SU-DHL-6 (cell line): ENCODE measurements around the gene PRKG2.

Experiments used
- EZH2phosphoT487 ChIP-seq: fragments of 200-600 bp; sonication (generic), shearing (Covaris generic); conservative IDR thresholded peaks from 2 replicates; pipeline ENCODE4 v1.6.1; 2018; ENCODE audit warnings: mild to moderate bottlenecking, antibody characterized with exemption, low read length, moderate library complexity, mixed read lengths
- TF ChIP-seq, protein P1 (sequence below): fragments of 200-600 bp; sonication (generic); IDR thresholded peaks from one replicate; pipeline ENCODE4 v1.5.1; 2017; ENCODE audit warnings: antibody characterized with exemption, mild to moderate bottlenecking, low read length, moderate library complexity; ENCODE audit not compliant: insufficient read depth, poor library complexity, severe bottlenecking

DNA sequence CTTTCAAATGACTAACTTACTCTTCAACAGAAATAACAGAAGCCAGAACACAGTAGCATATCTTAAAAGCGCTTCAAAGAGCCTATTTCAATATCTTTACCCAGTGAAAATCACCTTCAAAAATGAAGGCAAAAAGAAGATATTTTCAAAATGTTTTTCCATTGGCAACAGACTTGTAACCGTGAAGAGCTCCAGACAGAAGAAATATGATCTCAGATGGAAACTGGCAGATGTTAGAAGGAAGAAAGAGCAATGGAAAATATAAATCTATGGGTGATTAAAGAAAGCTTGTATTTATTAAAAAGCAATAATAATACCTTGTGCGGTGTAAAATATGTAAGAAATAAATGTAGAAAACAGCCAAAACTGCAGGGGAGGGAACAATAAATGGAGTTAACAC, 35.7 kb downstream of the PRKG2 start:
- TF ChIP-seq, protein P1, sequence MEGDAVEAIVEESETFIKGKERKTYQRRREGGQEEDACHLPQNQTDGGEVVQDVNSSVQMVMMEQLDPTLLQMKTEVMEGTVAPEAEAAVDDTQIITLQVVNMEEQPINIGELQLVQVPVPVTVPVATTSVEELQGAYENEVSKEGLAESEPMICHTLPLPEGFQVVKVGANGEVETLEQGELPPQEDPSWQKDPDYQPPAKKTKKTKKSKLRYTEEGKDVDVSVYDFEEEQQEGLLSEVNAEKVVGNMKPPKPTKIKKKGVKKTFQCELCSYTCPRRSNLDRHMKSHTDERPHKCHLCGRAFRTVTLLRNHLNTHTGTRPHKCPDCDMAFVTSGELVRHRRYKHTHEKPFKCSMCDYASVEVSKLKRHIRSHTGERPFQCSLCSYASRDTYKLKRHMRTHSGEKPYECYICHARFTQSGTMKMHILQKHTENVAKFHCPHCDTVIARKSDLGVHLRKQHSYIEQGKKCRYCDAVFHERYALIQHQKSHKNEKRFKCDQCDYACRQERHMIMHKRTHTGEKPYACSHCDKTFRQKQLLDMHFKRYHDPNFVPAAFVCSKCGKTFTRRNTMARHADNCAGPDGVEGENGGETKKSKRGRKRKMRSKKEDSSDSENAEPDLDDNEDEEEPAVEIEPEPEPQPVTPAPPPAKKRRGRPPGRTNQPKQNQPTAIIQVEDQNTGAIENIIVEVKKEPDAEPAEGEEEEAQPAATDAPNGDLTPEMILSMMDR: no peak
- no peak for TF ChIP-seq EZH2phosphoT487
